Measurements from ENCODE around the gene BHLHA9.
"Not testable (repeated sequence)": the region's sequence is repeated elsewhere in the genome, so short reads cannot be mapped to it uniquely, and the experiment has no call there.

Gene BHLHA9

GRCh38 chr17:1302761-1303160, 32.5 kb downstream of the BHLHA9 start:
- no peak for DNase-seq

- DNase-seq = no peak
These were observed 34.3 kb downstream of the BHLHA9 start for GRCh38 chr17:1304522-1304921.

- DNase-seq = no peak
These were observed 34.8 kb downstream of the BHLHA9 start for GRCh38 chr17:1304962-1305563.

- not testable (repeated sequence) for DNase-seq
These were observed 37.6 kb downstream of the BHLHA9 start for GRCh38 chr17:1307829-1308228.

- no peak for DNase-seq
These were observed 42.1 kb downstream of the BHLHA9 start for GRCh38 chr17:1312261-1312870.

GRCh38 chr17:1313270-1314005, 43.2 kb downstream of the BHLHA9 start:
- no peak for DNase-seq

- no peak for DNase-seq
These were observed 45.2 kb downstream of the BHLHA9 start for GRCh38 chr17:1315409-1315808.

GRCh38 chr17:1315891-1316403, 45.7 kb downstream of the BHLHA9 start:
- DNase-seq = no peak
